DMS114 treated with DMSO at 0.1 percent for 48 hours (cell line): ENCODE results near the gene IGSF9B.

Experiments used
- DNase-seq: peaks from one replicate; lab custom pipeline; 2025; ENCODE audit not compliant: unreplicated experiment; lab: John Stamatoyannopoulos, UW

The IGSF9B gene

GRCh38 chr11:133922078-133922870 lies 34.5 kb downstream of the IGSF9B start:
- DNase-seq, result no peak

GRCh38 chr11:133921513-133921912 lies 35.3 kb downstream of the IGSF9B start:
- DNase-seq, result no peak

GRCh38 chr11:133921026-133921425 lies 35.7 kb downstream of the IGSF9B start:
- no peak for DNase-seq

- DNase-seq, result no peak
Measured at GRCh38 chr11:133920109-133920990, 36.4 kb downstream of the IGSF9B start.

GRCh38 chr11:133919330-133920108 lies 37.2 kb downstream of the IGSF9B start:
- DNase-seq, result no peak

- DNase-seq, result no peak
Measured at GRCh38 chr11:133918608-133919260, 38.0 kb downstream of the IGSF9B start.

GRCh38 chr11:133917921-133918607 lies 38.7 kb downstream of the IGSF9B start:
- DNase-seq, result no peak

GRCh38 chr11:133916784-133917440 lies 39.9 kb downstream of the IGSF9B start:
- DNase-seq, result no peak

- DNase-seq, result no peak
Measured at GRCh38 chr11:133913761-133914160, 43.0 kb downstream of the IGSF9B start.

- no peak for DNase-seq
Measured at GRCh38 chr11:133911171-133911570, 45.6 kb downstream of the IGSF9B start.

- DNase-seq, result no peak
Measured at GRCh38 chr11:133910101-133910500, 46.7 kb downstream of the IGSF9B start.

- no peak for DNase-seq
Measured at GRCh38 chr11:133908827-133909226, 47.9 kb downstream of the IGSF9B start.

- DNase-seq, result no peak
Measured at GRCh38 chr11:133907841-133908241, 48.9 kb downstream of the IGSF9B start.

- DNase-seq, result no peak
Measured at GRCh38 chr11:133907216-133907615, 49.6 kb downstream of the IGSF9B start.

GRCh38 chr11:133906746-133907145 lies 50.0 kb downstream of the IGSF9B start:
- no peak for DNase-seq

GRCh38 chr11:133906241-133906640 lies 50.5 kb downstream of the IGSF9B start:
- no peak for DNase-seq

GRCh38 chr11:133905677-133906156 lies 51.1 kb downstream of the IGSF9B start:
- no peak for DNase-seq

- no peak for DNase-seq
Measured at GRCh38 chr11:133904818-133905515, 51.8 kb downstream of the IGSF9B start.
